ENCODE results near the gene MPST.

Gene MPST

GRCh38 chr22:37052386-37053309 is 33.1 kb downstream of the MPST start:
- in situ Hi-C loops (cut with HindIII; ENCODE audit: low pct_ligation_motif_present, low sequenced_read_pairs): no loop called here
- Histone ChIP-seq H3K27me3 (replicated peaks) (no peaks in the 10 kb centered on the region), H3K4me3 (ENCODE audit: low read depth, low read length) (peak overlapping the region; percentile 65), H3K36me3 (replicated peaks) (peaks cover 7% of the 10 kb centered on the region), H3K27ac (no peak overlapping the region)
- no peak for DNase-seq
- TF ChIP-seq CTCF (IDR thresholded peaks at IDR 0.05; ENCODE audit: low read depth, low read length, missing control alignments): no peak

DNA sequence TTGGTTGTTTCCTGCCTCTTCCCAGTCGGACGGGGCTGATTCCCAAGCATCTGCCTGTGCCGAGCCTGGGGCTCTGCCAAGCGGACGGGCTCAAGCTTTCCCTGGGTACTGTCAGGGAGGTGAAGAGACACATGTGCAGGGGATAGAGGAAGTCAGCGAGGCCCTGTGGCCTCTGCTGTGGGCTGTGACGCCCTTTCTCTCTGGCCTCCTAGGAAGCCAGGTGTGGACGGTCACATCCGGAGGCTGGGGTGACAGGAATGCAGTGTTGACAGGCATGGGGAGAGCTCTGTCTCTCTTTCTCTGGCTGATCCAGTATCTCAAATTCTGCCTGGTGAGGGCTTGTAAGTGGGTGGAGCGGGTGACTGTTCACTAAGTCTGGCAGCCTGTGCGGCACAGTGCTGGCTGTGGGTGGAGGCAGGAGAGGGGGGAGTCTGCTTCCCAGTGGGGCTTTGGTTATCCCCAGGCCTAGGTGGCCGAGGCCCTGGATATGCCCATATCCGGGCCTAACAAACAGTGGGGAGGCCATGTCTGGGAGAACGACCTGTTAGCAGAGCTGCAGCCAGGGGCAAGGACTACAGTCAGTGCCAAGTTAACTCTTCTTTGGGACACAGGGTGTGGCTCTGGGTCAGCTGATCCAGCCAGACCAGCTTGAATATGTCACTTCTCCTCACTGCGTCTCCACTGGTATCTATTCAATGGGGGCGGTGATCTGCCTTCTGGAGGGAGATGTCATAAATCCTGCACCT is 33.9 kb downstream of the MPST start:
- H3K4me3 ChIP-seq (ENCODE audit: low read depth, low read length): no peak overlapping the region
- no peak for DNase-seq
- no peaks in the 10 kb centered on the region for H3K27me3 ChIP-seq (replicated peaks)
- in situ Hi-C loops (cut with HindIII; ENCODE audit: low pct_ligation_motif_present, low sequenced_read_pairs): no loop called here
- no peak for TF ChIP-seq CTCF (IDR thresholded peaks at IDR 0.05; ENCODE audit: low read depth, low read length, missing control alignments)
- H3K27ac ChIP-seq: no peak overlapping the region
- peaks cover 11% of the 10 kb centered on the region for H3K36me3 ChIP-seq (replicated peaks)

GRCh38 chr22:37054056-37054395 is 34.5 kb downstream of the MPST start:
- in situ Hi-C loops (cut with HindIII; ENCODE audit: low pct_ligation_motif_present, low sequenced_read_pairs): no loop called here
- Histone ChIP-seq H3K4me3 (ENCODE audit: low read depth, low read length) (no peak overlapping the region), H3K27ac (no peak overlapping the region), H3K27me3 (replicated peaks) (no peaks in the 10 kb centered on the region), H3K36me3 (replicated peaks) (peaks cover 11% of the 10 kb centered on the region)
- no peak for DNase-seq
- no peak for TF ChIP-seq CTCF (IDR thresholded peaks at IDR 0.05; ENCODE audit: low read depth, low read length, missing control alignments)

GRCh38 chr22:37054600-37055365 is 35.2 kb downstream of the MPST start:
- no peak for DNase-seq
- Histone ChIP-seq H3K27ac (no peak overlapping the region), H3K4me3 (ENCODE audit: low read depth, low read length) (no peak overlapping the region), H3K36me3 (replicated peaks) (peaks cover 12% of the 10 kb centered on the region), H3K27me3 (replicated peaks) (no peaks in the 10 kb centered on the region)
- TF ChIP-seq CTCF (IDR thresholded peaks at IDR 0.05; ENCODE audit: low read depth, low read length, missing control alignments): no peak
- in situ Hi-C loops (cut with HindIII; ENCODE audit: low pct_ligation_motif_present, low sequenced_read_pairs): no loop called here

GRCh38 chr22:37056246-37056645 is 36.7 kb downstream of the MPST start:
- DNase-seq: no peak
- H3K4me3 ChIP-seq (ENCODE audit: low read depth, low read length): no peak overlapping the region
- no peak for TF ChIP-seq CTCF (IDR thresholded peaks at IDR 0.05; ENCODE audit: low read depth, low read length, missing control alignments)
- no peaks in the 10 kb centered on the region for H3K27me3 ChIP-seq (replicated peaks)
- H3K27ac ChIP-seq: no peak overlapping the region
- in situ Hi-C loops (cut with HindIII; ENCODE audit: low pct_ligation_motif_present, low sequenced_read_pairs): no loop called here
- H3K36me3 ChIP-seq (replicated peaks): peaks cover 13% of the 10 kb centered on the region
